H1 (cell line): ENCODE results near the gene KSR2. TPM values are rescaled to one million over a fixed set of nuclear protein-coding genes. Genes with fewer than 3 reads are reported as not detected.

Source experiments
- CTCF ChIA-PET: fragments of 300-600 bp; sonication (Branson Sonifier 250); formaldehyde crosslinking; loops from one replicate; lab custom pipeline; 2021; ENCODE audit not compliant: partially characterized antibody; lab: Charles Lee
- POLR2A ChIA-PET: fragments of 300-600 bp; sonication (Branson Sonifier 250); formaldehyde crosslinking; loops from one replicate; lab custom pipeline; 2021; ENCODE audit warnings: inconsistent platforms; ENCODE audit not compliant: partially characterized antibody; lab: Charles Lee
- DNase-seq, 2 experiments: peaks; one replicate each; pipeline versions ENCODE4 v3.0.0 to v3.0.0-alpha.2; 2010 to 2022; ENCODE audit warnings: low spot score in 2 of 2, low read depth in 1 of 2, mixed read lengths in 1 of 2
- FAIRE-seq: peaks from 2 replicates; lab custom pipeline; 2011; peaks lifted over from hg19 to GRCh38; lab: Jason Lieb, UNC
- H2AFZ ChIP-seq: 2 replicates; pipeline ENCODE4 v1.8.1; 2012; ENCODE audit warnings: low read length, inconsistent platforms
- H2AK5ac ChIP-seq: 2 replicates; pipeline ENCODE4 v1.6.1; 2013; ENCODE audit warnings: low read depth, low read length
- H2BK120ac ChIP-seq: replicated peaks from 2 replicates; pipeline ENCODE3; 2013; ENCODE audit warnings: low read depth, low read length, inconsistent platforms
- H2BK12ac ChIP-seq: 2 replicates; pipeline ENCODE4 v1.6.1; 2013; ENCODE audit warnings: low read depth, low read length
- H2BK15ac ChIP-seq: 2 replicates; pipeline ENCODE4 v1.6.1; 2013; ENCODE audit warnings: low read length
- H2BK20ac ChIP-seq: 2 replicates; pipeline ENCODE4 v1.6.1; 2013; ENCODE audit warnings: low read length
- H2BK5ac ChIP-seq: 2 replicates; pipeline ENCODE4 v1.6.1; 2013; ENCODE audit warnings: low read depth, low read length
- H3K14ac ChIP-seq: 2 replicates; pipeline ENCODE4 v1.6.1; 2013; ENCODE audit warnings: inconsistent platforms; ENCODE audit not compliant: insufficient read length
- H3K18ac ChIP-seq: 2 replicates; pipeline ENCODE4 v1.6.1; 2013; ENCODE audit warnings: low read length; ENCODE audit errors: extremely low read depth
- H3K23ac ChIP-seq: 2 replicates; pipeline ENCODE4 v1.6.1; 2013; ENCODE audit warnings: inconsistent platforms; ENCODE audit not compliant: insufficient read length
- H3K23me2 ChIP-seq: 2 replicates; pipeline ENCODE4 v1.6.1; 2013; ENCODE audit warnings: low read depth, low read length
- H3K27ac ChIP-seq: 2 replicates; pipeline ENCODE4 v1.6.1; 2011; ENCODE audit warnings: low read depth, low read length, inconsistent platforms
- H3K27me3 ChIP-seq, 4 experiments: replicated peaks in 1 of 4; 1 replicate in 1 of 4; 2 replicates in 3 of 4; pipeline versions ENCODE4 v1.6.1 to v1.8.1; 2011 to 2013; ENCODE audit warnings: low read length in 3 of 4, mild to moderate bottlenecking in 3 of 4, inconsistent platforms in 2 of 4, mixed read lengths in 2 of 4, moderate library complexity in 1 of 4; ENCODE audit not compliant: control insufficient read depth in 3 of 4, insufficient read depth in 3 of 4; ENCODE audit errors: extremely low read depth in 1 of 4
- H3K36me3 ChIP-seq, 4 experiments: 2 replicates each; pipeline versions ENCODE4 v1.6.1 to v1.8.1; 2011 to 2013; ENCODE audit warnings: mild to moderate bottlenecking in 4 of 4, low read length in 3 of 4, moderate library complexity in 2 of 4, control low read depth in 1 of 4, inconsistent platforms in 1 of 4; ENCODE audit not compliant: insufficient read depth in 4 of 4, control insufficient read depth in 2 of 4
- H3K4ac ChIP-seq: replicated peaks from 2 replicates; pipeline ENCODE3; 2013; ENCODE audit warnings: low read length, low read depth, mixed read lengths, inconsistent platforms; ENCODE audit not compliant: insufficient read length
- H3K4me1 ChIP-seq, 4 experiments: replicated peaks in 1 of 4; 1 replicate in 1 of 4; 2 replicates in 3 of 4; pipeline versions ENCODE4 v1.6.1 to v1.8.1; 2011 to 2013; ENCODE audit warnings: low read length in 3 of 4, inconsistent platforms in 2 of 4, mixed read lengths in 1 of 4; ENCODE audit not compliant: insufficient read depth in 4 of 4, control insufficient read depth in 3 of 4
- H3K4me2 ChIP-seq, 2 experiments: 2 replicates each; pipeline versions ENCODE4 v1.6.1 to v1.8.1; 2011 to 2013; ENCODE audit warnings: low read depth in 2 of 2, low read length in 2 of 2, control low read depth in 1 of 2, inconsistent platforms in 1 of 2, mild to moderate bottlenecking in 1 of 2; ENCODE audit not compliant: insufficient read depth in 1 of 2
- H3K4me3 ChIP-seq, 4 experiments: fragments of 200-600, 300-600 bp in 1 of 4; sonication (generic), shearing (Covaris generic), sonication (Bioruptor Twin) in 1 of 4; 2 replicates each; pipeline versions ENCODE4 v1.5.1 to v1.8.1; 2011 to 2016; ENCODE audit warnings: low read length in 4 of 4, low read depth in 3 of 4, control low read depth in 2 of 4, inconsistent platforms in 2 of 4, mild to moderate bottlenecking in 2 of 4, mixed read lengths in 1 of 4, moderate library complexity in 1 of 4; ENCODE audit not compliant: insufficient read depth in 2 of 4; ENCODE audit errors: extremely low read depth in 1 of 4
- H3K56ac ChIP-seq: replicated peaks from 2 replicates; pipeline ENCODE3; 2013; ENCODE audit warnings: low read depth, mild to moderate bottlenecking, mixed read lengths, low read length, inconsistent platforms; ENCODE audit not compliant: insufficient read length
- H3K79me1 ChIP-seq: 2 replicates; pipeline ENCODE4 v1.6.1; 2013; ENCODE audit warnings: low read depth, low read length, control low read depth
- H3K79me2 ChIP-seq, 2 experiments: 2 replicates each; pipeline versions ENCODE4 v1.6.1 to v1.8.1; 2012 to 2013; ENCODE audit warnings: low read length in 2 of 2, mild to moderate bottlenecking in 2 of 2, inconsistent platforms in 1 of 2; ENCODE audit not compliant: insufficient read depth in 2 of 2, control insufficient read depth in 1 of 2
- H3K9ac ChIP-seq, 4 experiments: replicated peaks in 1 of 4; 1 replicate in 1 of 4; 2 replicates in 3 of 4; pipeline versions ENCODE4 v1.6.1 to v1.8.1; 2011 to 2013; ENCODE audit warnings: low read depth in 3 of 4, low read length in 3 of 4, control low read depth in 2 of 4, mild to moderate bottlenecking in 2 of 4, moderate library complexity in 2 of 4, inconsistent platforms in 1 of 4; ENCODE audit errors: extremely low read depth in 1 of 4
- H3K9me3 ChIP-seq, 2 experiments: 2 replicates each; pipeline versions ENCODE4 v1.6.1 to v1.8.1; 2012 to 2013; ENCODE audit warnings: mild to moderate bottlenecking in 2 of 2, moderate library complexity in 2 of 2, control low read depth in 1 of 2, inconsistent platforms in 1 of 2, low read depth in 1 of 2, low read length in 1 of 2, mixed read lengths in 1 of 2; ENCODE audit not compliant: insufficient read depth in 2 of 2
- H4K20me1 ChIP-seq, 2 experiments: replicated peaks in 1 of 2; 2 replicates each; pipeline versions ENCODE3 to v1.8.1; 2011 to 2013; ENCODE audit warnings: inconsistent platforms in 2 of 2, low read length in 2 of 2, mild to moderate bottlenecking in 1 of 2; ENCODE audit not compliant: insufficient read depth in 2 of 2, control insufficient read depth in 1 of 2
- H4K5ac ChIP-seq: 2 replicates; pipeline ENCODE4 v1.6.1; 2013; ENCODE audit warnings: low read length, low read depth, mixed read lengths, inconsistent platforms; ENCODE audit not compliant: insufficient read length
- H4K8ac ChIP-seq: 2 replicates; pipeline ENCODE4 v1.8.0; 2013; ENCODE audit warnings: mild to moderate bottlenecking, moderate library complexity, low read length, inconsistent platforms; ENCODE audit not compliant: insufficient read depth; ENCODE audit errors: extremely low read depth
- H4K91ac ChIP-seq: replicated peaks from 2 replicates; pipeline ENCODE3; 2013; ENCODE audit warnings: low read length, mixed read lengths, inconsistent platforms; ENCODE audit not compliant: insufficient read length
- CREB1 ChIP-seq: IDR thresholded peaks from 2 replicates; pipeline ENCODE4 v1.6.1; 2012; ENCODE audit warnings: inconsistent platforms
- GABPA ChIP-seq: IDR thresholded peaks from 2 replicates; pipeline ENCODE4 v1.6.1; 2011; ENCODE audit warnings: mild to moderate bottlenecking, low read length, moderate library complexity, borderline replicate concordance; ENCODE audit not compliant: insufficient read depth
- WGBS, 2 experiments: shearing (Covaris generic) in 1 of 2; methylation state at CpG; one replicate each; pipeline versions ENCODE4 v1.1.6 to v1.1.7; 2013 to 2015; ENCODE audit warnings: low lambda C conversion rate in 2 of 2, mixed read lengths in 2 of 2, inconsistent platforms in 1 of 2, low coverage in 1 of 2, missing lambda C conversion rate in 1 of 2; ENCODE audit not compliant: insufficient replicate concordance in 2 of 2, insufficient coverage in 1 of 2, insufficient read length in 1 of 2; ENCODE audit errors: extremely low coverage in 1 of 2, missing lambda C conversion rate in 1 of 2; 5-methylcytosine and 5-hydroxymethylcytosine counted together
- polyA plus RNA-seq, 7 experiments: library from polyadenylated mRNA; depleted of rRNA in 3 of 7; stranded (reverse) in 5 of 7; unstranded in 2 of 7; fragments of >200 nt in 5 of 7; fragments of 200-250 nt in 2 of 7; gene quantifications; 1 replicate in 5 of 7; 2 replicates in 1 of 7; 4 replicates in 1 of 7; pipeline versions ENCODE4 v1.2.1 to v1.2.3, GENCODE V29; 2011 to 2013; ENCODE audit warnings: missing spikeins in 2 of 7, mixed read lengths in 2 of 7
- total RNA-seq: library from RNA; stranded (reverse); fragmentation: NEBNext Ultra II Directional; extraction: Animal tissue kit (Norgen Biotek cat#: 25700); gene quantifications from 2 replicates; pipeline ENCODE4 v1.2.1, GENCODE V29; 2021

KSR2 gene
- total and polyA plus RNA-seq, 2 of the 8 experiments (the other 6 are each of a cell fraction or from before 2014, with no cell fraction given): 0.74 to 2.2 TPM

GRCh38 chr12:117521346-117521745 lies 447.4 kb downstream of the KSR2 start:
- no peak overlapping the region for H4K5ac ChIP-seq
- FAIRE-seq (no peak), DNase-seq (no peak)
- H3K79me2 ChIP-seq: no peaks in the 10 kb centered on the region
- no peak overlapping the region for H2BK20ac ChIP-seq
- no peak overlapping the region for H3K4ac ChIP-seq
- no peaks in the 10 kb centered on the region for H3K4me1 ChIP-seq
- no peak overlapping the region for H3K23ac ChIP-seq
- H3K36me3 ChIP-seq: no peaks in the 10 kb centered on the region
- ChIA-PET POLR2A (no interaction called here), CTCF (interaction anchor here (1.2 to 1.8 kb wide), 2 partner anchors 154 to 336 kb away, joined by 3 to 5 read pairs; no protein-coding TSS in a partner anchor)
- no peaks in the 10 kb centered on the region for H3K27me3 ChIP-seq
- no peak overlapping the region for H3K14ac ChIP-seq
- peaks cover 0 to 1% of the 10 kb centered on the region in 2 experiments for H4K20me1 ChIP-seq
- no peak overlapping the region for H2BK120ac ChIP-seq
- no peak overlapping the region for H2AFZ ChIP-seq
- peaks cover 2% of the 10 kb centered on the region; the same call in 1 of the 2 replicates for H3K23me2 ChIP-seq
- H2AK5ac ChIP-seq: no peak overlapping the region
- no peak overlapping the region for H4K8ac ChIP-seq
- H2BK15ac ChIP-seq: no peak overlapping the region
- H3K56ac ChIP-seq: no peak overlapping the region
- H3K79me1 ChIP-seq: no peaks in the 10 kb centered on the region
- WGBS, 2 experiments: 75% methylated on average over 7 of the region's 7 CpGs; no CpG with 5 or more reads in 1 of the 2 experiments
- H2BK12ac ChIP-seq: no peak overlapping the region
- H2BK5ac ChIP-seq: no peak overlapping the region
- no peak overlapping the region for H3K4me2 ChIP-seq
- no peak overlapping the region for H3K18ac ChIP-seq
- H3K9ac ChIP-seq: no peak overlapping the region
- H4K91ac ChIP-seq: no peak overlapping the region
- H3K9me3 ChIP-seq: no peaks in the 10 kb centered on the region
- H3K27ac ChIP-seq: no peak overlapping the region
- H3K4me3 ChIP-seq: no peak overlapping the region
- TF ChIP-seq CREB1 (no peak), GABPA (no peak)
